ENCODE results near the gene N4BP2L2. TPM values are rescaled to one million over a fixed set of nuclear protein-coding genes. Genes with fewer than 3 reads are reported as not detected.

The N4BP2L2 gene
- polyA plus RNA-seq, 12 donors: 87.1 to 187 (median 135) TPM; not detected in 1

GRCh38 chr13:32473650-32474049 is 64.9 kb downstream of the N4BP2L2 start:
- no peak for DNase-seq

GRCh38 chr13:32472194-32472621 is 66.4 kb downstream of the N4BP2L2 start:
- no peak for DNase-seq

GRCh38 chr13:32471187-32471922 is 67.2 kb downstream of the N4BP2L2 start:
- DNase-seq: peak; percentile 65

- DNase-seq: no peak
Observed at GRCh38 chr13:32468502-32469142, 70.0 kb downstream of the N4BP2L2 start.

GRCh38 chr13:32456591-32456990 is 82.0 kb downstream of the N4BP2L2 start:
- no peak for DNase-seq

GRCh38 chr13:32455594-32455903 is 83.0 kb downstream of the N4BP2L2 start:
- DNase-seq: no peak

- no peak for DNase-seq
Observed at GRCh38 chr13:32454886-32455593, 83.6 kb downstream of the N4BP2L2 start.

GRCh38 chr13:32453981-32454380 is 84.6 kb downstream of the N4BP2L2 start:
- no peak for DNase-seq

GRCh38 chr13:32448972-32449371 is 89.6 kb downstream of the N4BP2L2 start:
- DNase-seq: no peak

GRCh38 chr13:32447894-32448623 is 90.5 kb downstream of the N4BP2L2 start:
- DNase-seq: no peak

GRCh38 chr13:32446773-32447465 is 91.7 kb downstream of the N4BP2L2 start:
- no peak for DNase-seq

GRCh38 chr13:32446220-32446619 is 92.4 kb downstream of the N4BP2L2 start:
- no peak for DNase-seq

GRCh38 chr13:32445461-32445860 is 93.1 kb downstream of the N4BP2L2 start:
- no peak for DNase-seq

- DNase-seq: no peak
Observed at GRCh38 chr13:32443111-32443510, 95.5 kb downstream of the N4BP2L2 start.

GRCh38 chr13:32438871-32439270 is 99.7 kb downstream of the N4BP2L2 start:
- no peak for DNase-seq

GRCh38 chr13:32432856-32433255 is 105.7 kb downstream of the N4BP2L2 start:
- DNase-seq: no peak

- DNase-seq: no peak
Observed at GRCh38 chr13:32431361-32431760, 107.2 kb downstream of the N4BP2L2 start.

GRCh38 chr13:32430018-32430747 is 108.4 kb downstream of the N4BP2L2 start:
- no peak for DNase-seq

- DNase-seq: no peak
Observed at GRCh38 chr13:32429433-32429909, 109.1 kb downstream of the N4BP2L2 start.

GRCh38 chr13:32428581-32429432 is 109.8 kb downstream of the N4BP2L2 start:
- DNase-seq: peak; percentile 7

Measured in muscle of arm (tissue), 12 donors.